IMR-90 (cell line): Measurements from ENCODE around the gene ESF1. TPM values are rescaled to one million over a fixed set of nuclear protein-coding genes. Genes with fewer than 3 reads are reported as not detected.

Experiments
- ATAC-seq: fragments of 200-7000 bp; cut with Tn5 transposase; 2 replicates; pipeline ENCODE4 v1.9.1; 2020; ENCODE audit warnings: low read depth, mild to moderate bottlenecking, moderate library complexity
- BruUV-seq: library from RNA; stranded (reverse); fragments of 400-500 nt; replicated peaks from 2 replicates; lab custom pipeline; 2021; lab: Mats Ljungman, UMichigan
- CTCF ChIA-PET: fragments of 300-600 bp; formaldehyde crosslinking; extraction: SDS; loops from one replicate; lab custom pipeline; 2021; ENCODE audit warnings: antibody characterized with exemption; lab: Yijun Ruan, JAX
- POLR2A ChIA-PET: fragments of 300-600 bp; sonication (Branson Sonifier 250); formaldehyde crosslinking; loops from one replicate; lab custom pipeline; 2022; ENCODE audit warnings: antibody characterized with exemption; ENCODE audit not compliant: unreplicated experiment; lab: Charles Lee
- DNase-seq: peaks from one replicate; pipeline ENCODE4 v3.0.0; 2013
- H2AFZ ChIP-seq: replicated peaks from 2 replicates; pipeline ENCODE3; 2013; ENCODE audit warnings: low read length, mild to moderate bottlenecking; ENCODE audit not compliant: poor library complexity
- H2AK5ac ChIP-seq: 2 replicates; pipeline ENCODE4 v1.6.1; 2013; ENCODE audit warnings: low read depth, low read length, inconsistent platforms
- H2AK9ac ChIP-seq: replicated peaks from 2 replicates; pipeline ENCODE3; 2013; ENCODE audit warnings: mild to moderate bottlenecking, low read depth, low read length, moderate library complexity; ENCODE audit not compliant: poor library complexity
- H2BK120ac ChIP-seq: 2 replicates; pipeline ENCODE4 v1.6.1; 2013; ENCODE audit warnings: low read depth, low read length, inconsistent platforms
- H2BK15ac ChIP-seq: 3 replicates; pipeline ENCODE4 v1.6.1; 2013; ENCODE audit warnings: low read depth, low read length, inconsistent platforms
- H2BK20ac ChIP-seq: 2 replicates; pipeline ENCODE4 v1.6.1; 2013; ENCODE audit warnings: low read depth, mild to moderate bottlenecking, inconsistent platforms, low read length, moderate library complexity
- H2BK5ac ChIP-seq: 2 replicates; pipeline ENCODE4 v1.6.1; 2013; ENCODE audit warnings: mild to moderate bottlenecking, low read depth, low read length, inconsistent platforms; ENCODE audit not compliant: poor library complexity, severe bottlenecking
- H3K14ac ChIP-seq: replicated peaks from 2 replicates; pipeline ENCODE4 v1.6.1; 2013; ENCODE audit warnings: low read depth, low read length, inconsistent platforms
- H3K18ac ChIP-seq: 2 replicates; pipeline ENCODE4 v1.6.1; 2013; ENCODE audit warnings: low read depth, low read length, control low read depth
- H3K23ac ChIP-seq: 2 replicates; pipeline ENCODE4 v1.6.1; 2013; ENCODE audit warnings: low read depth, low read length, inconsistent platforms
- H3K27ac ChIP-seq: 2 replicates; pipeline ENCODE4 v1.5.1; 2013; ENCODE audit warnings: mild to moderate bottlenecking, control low read depth, low read length; ENCODE audit not compliant: insufficient read depth
- H3K27me3 ChIP-seq: 2 replicates; pipeline ENCODE4 v1.6.1; 2013; ENCODE audit warnings: low read length; ENCODE audit not compliant: control insufficient read depth, insufficient read depth
- H3K36me3 ChIP-seq: 2 replicates; pipeline ENCODE4 v1.6.1; 2013; ENCODE audit warnings: low read length, mixed read lengths; ENCODE audit not compliant: control insufficient read depth, insufficient read depth
- H3K4ac ChIP-seq: 2 replicates; pipeline ENCODE4 v1.6.1; 2013; ENCODE audit warnings: low read depth, low read length, inconsistent platforms
- H3K4me1 ChIP-seq: 2 replicates; pipeline ENCODE4 v1.6.1; 2013; ENCODE audit warnings: low read length, mixed read lengths; ENCODE audit not compliant: control insufficient read depth, insufficient read depth
- H3K4me2 ChIP-seq: 2 replicates; pipeline ENCODE4 v1.6.1; 2013; ENCODE audit warnings: low read depth, mild to moderate bottlenecking, control low read depth, low read length, moderate library complexity
- H3K4me3 ChIP-seq: 2 replicates; pipeline ENCODE4 v1.5.1; 2013; ENCODE audit warnings: low read depth, mild to moderate bottlenecking, control low read depth, low read length, moderate library complexity; ENCODE audit not compliant: insufficient read depth
- H3K56ac ChIP-seq: 2 replicates; pipeline ENCODE4 v1.6.1; 2013; ENCODE audit warnings: low read length, inconsistent platforms; ENCODE audit not compliant: insufficient read depth; ENCODE audit errors: extremely low read depth
- H3K79me1 ChIP-seq, 2 experiments: 2 replicates each; pipeline ENCODE4 v1.6.1; 2013; ENCODE audit warnings: low read length in 2 of 2, inconsistent platforms in 1 of 2, low read depth in 1 of 2
- H3K9ac ChIP-seq: 2 replicates; pipeline ENCODE4 v1.6.1; 2013; ENCODE audit warnings: low read depth, low read length, control low read depth
- H3K9me1 ChIP-seq: 2 replicates; pipeline ENCODE4 v1.6.1; 2013; ENCODE audit warnings: low read length, inconsistent platforms; ENCODE audit not compliant: insufficient read depth
- H3K9me3 ChIP-seq: 2 replicates; pipeline ENCODE4 v1.6.1; 2013; ENCODE audit warnings: low read length; ENCODE audit not compliant: control insufficient read depth, insufficient read depth
- H4K20me1 ChIP-seq: 2 replicates; pipeline ENCODE4 v1.6.1; 2013; ENCODE audit warnings: low read length, inconsistent platforms; ENCODE audit not compliant: insufficient read depth
- H4K5ac ChIP-seq: 2 replicates; pipeline ENCODE4 v1.6.1; 2013; ENCODE audit warnings: mild to moderate bottlenecking, low read depth, low read length, control low read depth
- H4K8ac ChIP-seq, 2 experiments: 2 replicates each; pipeline ENCODE4 v1.6.1; 2013; ENCODE audit warnings: low read depth in 2 of 2, low read length in 2 of 2, control low read depth in 1 of 2, inconsistent platforms in 1 of 2
- H4K91ac ChIP-seq: 2 replicates; pipeline ENCODE4 v1.6.1; 2013; ENCODE audit warnings: low read depth, low read length, inconsistent platforms; ENCODE audit not compliant: insufficient read depth
- BHLHE40 ChIP-seq: fragments of 150-350 bp; IDR thresholded peaks from 2 replicates; pipeline ENCODE4 v1.6.1; 2016; ENCODE audit warnings: mild to moderate bottlenecking, low read depth, low read length
- CHD1 ChIP-seq: IDR thresholded peaks from 2 replicates; pipeline ENCODE4 v1.6.1; 2012; ENCODE audit warnings: low read depth, low read length, improper control_type of control experiment
- MAFK ChIP-seq: IDR thresholded peaks from 2 replicates; pipeline ENCODE4 v1.6.1; 2012; ENCODE audit warnings: low read depth, low read length, improper control_type of control experiment
- MXI1 ChIP-seq: IDR thresholded peaks from 2 replicates; pipeline ENCODE4 v1.6.1; 2012; ENCODE audit warnings: low read depth, mild to moderate bottlenecking, low read length, moderate library complexity, borderline replicate concordance
- RAD21 ChIP-seq: IDR thresholded peaks from 2 replicates; pipeline ENCODE4 v1.6.1; 2012; ENCODE audit warnings: low read length, improper control_type of control experiment
- WGBS, 2 experiments: methylation state at CpG; one replicate each; pipeline versions ENCODE4 v1.1.5 to v1.1.7; 2013; ENCODE audit warnings: missing lambda C conversion rate in 2 of 2; ENCODE audit not compliant: insufficient read length in 1 of 2; ENCODE audit errors: extremely low coverage in 2 of 2; 5-methylcytosine and 5-hydroxymethylcytosine counted together
- dilution Hi-C: fragments of 300-500 bp; cut with HindIII; formaldehyde crosslinking; loops from one replicate; pipeline ENCODE4 v1.14.3; 2018; ENCODE audit warnings: low sequenced_read_pairs; ENCODE audit not compliant: unreplicated experiment
- in situ Hi-C: fragments of 300-500 bp; cut with MboI; formaldehyde crosslinking; loops from 3 replicates; pipeline ENCODE4 v1.14.3; 2019; ENCODE audit warnings: low sequenced_read_pairs, inconsistent platforms, mixed read lengths
- intact Hi-C: fragments of 100-400 bp; cut with micrococcal nuclease; formaldehyde crosslinking; loops from 2 replicates; pipeline ENCODE4 v1.10.0; 2022
- polyA plus RNA-seq, 3 experiments: library from polyadenylated mRNA; depleted of rRNA; stranded (reverse); fragments of >200 nt; gene quantifications; 2 replicates each; pipeline ENCODE4 v1.2.3, GENCODE V29; 2012; ENCODE audit warnings: low replicate concordance in 1 of 3
- total RNA-seq: library from RNA; depleted of rRNA; stranded (reverse); fragments of >200 nt; gene quantifications from 2 replicates; pipeline ENCODE4 v1.2.3, GENCODE V29; 2012
- TF ChIP-seq, protein P1 (sequence below): conservative IDR thresholded peaks from 2 replicates; pipeline ENCODE4 v1.5.1; 2012; ENCODE audit warnings: mild to moderate bottlenecking, low read depth, low read length, improper control_type of control experiment

The ESF1 gene
- total and polyA plus RNA-seq, 2 of the 4 experiments (the other 2 are of a cell fraction), result 2.6 to 2.7 TPM

DNA sequence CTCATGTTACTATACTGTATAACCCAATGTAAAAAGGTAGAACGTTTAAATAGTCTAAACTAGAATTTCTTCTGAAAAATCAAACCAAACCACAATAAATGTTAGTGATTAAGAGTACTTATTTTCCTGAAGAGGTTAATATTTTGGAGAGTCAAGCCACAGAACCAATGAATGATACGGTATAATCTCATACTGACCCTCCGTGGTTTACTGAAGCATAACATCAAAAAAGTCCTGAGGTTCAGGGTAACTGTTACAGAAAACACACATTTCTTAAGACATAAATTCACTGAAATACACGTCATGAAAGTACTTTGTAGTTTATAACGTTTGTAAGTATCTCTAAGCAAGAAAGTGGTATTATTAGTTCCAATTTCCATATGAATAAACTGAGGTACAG, 28.9 kb downstream of the ESF1 start:
- H2AK9ac ChIP-seq, result no peak overlapping the region
- H3K4me1 ChIP-seq, result no peaks in the 10 kb centered on the region
- no TSS peak for BruUV-seq
- no peaks in the 10 kb centered on the region for H3K27me3 ChIP-seq
- no peaks in the 10 kb centered on the region for H3K9me3 ChIP-seq
- no peak overlapping the region for H3K4me3 ChIP-seq
- no peak overlapping the region for H3K27ac ChIP-seq
- in situ Hi-C loops, result loop anchor here (25.0 kb wide), 1 partner anchor 294 kb away; no protein-coding TSS in a partner anchor
- DNase-seq (no peak), ATAC-seq (no peak)
- no peak overlapping the region for H2AK5ac ChIP-seq
- no peak overlapping the region for H3K4me2 ChIP-seq
- H2AFZ ChIP-seq, result no peak overlapping the region
- peaks cover 6% of the 10 kb centered on the region; the same call in 1 of the 2 replicates for H3K36me3 ChIP-seq
- no peaks in the 10 kb centered on the region; a peak in 1 of 4 replicates for H3K79me1 ChIP-seq
- TF ChIP-seq, protein P1, sequence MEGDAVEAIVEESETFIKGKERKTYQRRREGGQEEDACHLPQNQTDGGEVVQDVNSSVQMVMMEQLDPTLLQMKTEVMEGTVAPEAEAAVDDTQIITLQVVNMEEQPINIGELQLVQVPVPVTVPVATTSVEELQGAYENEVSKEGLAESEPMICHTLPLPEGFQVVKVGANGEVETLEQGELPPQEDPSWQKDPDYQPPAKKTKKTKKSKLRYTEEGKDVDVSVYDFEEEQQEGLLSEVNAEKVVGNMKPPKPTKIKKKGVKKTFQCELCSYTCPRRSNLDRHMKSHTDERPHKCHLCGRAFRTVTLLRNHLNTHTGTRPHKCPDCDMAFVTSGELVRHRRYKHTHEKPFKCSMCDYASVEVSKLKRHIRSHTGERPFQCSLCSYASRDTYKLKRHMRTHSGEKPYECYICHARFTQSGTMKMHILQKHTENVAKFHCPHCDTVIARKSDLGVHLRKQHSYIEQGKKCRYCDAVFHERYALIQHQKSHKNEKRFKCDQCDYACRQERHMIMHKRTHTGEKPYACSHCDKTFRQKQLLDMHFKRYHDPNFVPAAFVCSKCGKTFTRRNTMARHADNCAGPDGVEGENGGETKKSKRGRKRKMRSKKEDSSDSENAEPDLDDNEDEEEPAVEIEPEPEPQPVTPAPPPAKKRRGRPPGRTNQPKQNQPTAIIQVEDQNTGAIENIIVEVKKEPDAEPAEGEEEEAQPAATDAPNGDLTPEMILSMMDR, result peak; percentile 22; the same call in 1 of the 2 replicates
- TF ChIP-seq BHLHE40 (no peak), RAD21 (peak; percentile 18; the same call in 1 of the 2 replicates), MAFK (no peak), MXI1 (no peak), CHD1 (no peak)
- H3K9me1 ChIP-seq, result no peaks in the 10 kb centered on the region
- H3K56ac ChIP-seq, result no peak overlapping the region
- POLR2A ChIA-PET, result no interaction called here
- no peaks in the 10 kb centered on the region for H4K20me1 ChIP-seq
- H2BK15ac ChIP-seq, result no peak overlapping the region
- no peak overlapping the region for H4K8ac ChIP-seq
- H3K9ac ChIP-seq, result no peak overlapping the region
- dilution Hi-C loops, result no loop called here
- no CpG with 5 or more reads among the region's 5 CpGs for WGBS, 2 experiments
- no peak overlapping the region for H2BK120ac ChIP-seq
- H3K4ac ChIP-seq, result no peak overlapping the region
- H4K5ac ChIP-seq, result no peak overlapping the region
- no peak overlapping the region for H3K14ac ChIP-seq
- H2BK20ac ChIP-seq, result no peak overlapping the region
- H3K23ac ChIP-seq, result no peak overlapping the region
- H3K18ac ChIP-seq, result no peak overlapping the region
- CTCF ChIA-PET, result no interaction called here
- no peak overlapping the region for H2BK5ac ChIP-seq
- intact Hi-C loops, result no loop called here
- no peak overlapping the region for H4K91ac ChIP-seq
